Ishikawa (cell line): ENCODE data around the gene KIF11.

Experiments used
- CEBPB ChIP-seq: IDR thresholded peaks from 2 replicates; pipeline ENCODE4 v1.6.1; 2012
- CREB1 ChIP-seq: IDR thresholded peaks from 2 replicates; pipeline ENCODE4 v1.6.1; 2012; ENCODE audit warnings: low read depth
- EGR1 ChIP-seq: IDR thresholded peaks from 2 replicates; pipeline ENCODE4 v1.6.1; 2012
- EP300 ChIP-seq: IDR thresholded peaks from 2 replicates; pipeline ENCODE4 v1.6.1; 2012; ENCODE audit warnings: borderline replicate concordance
- FOXM1 ChIP-seq: IDR thresholded peaks from 2 replicates; pipeline ENCODE4 v1.6.1; 2012; ENCODE audit warnings: low read depth, borderline replicate concordance
- MAX ChIP-seq: IDR thresholded peaks from 2 replicates; pipeline ENCODE4 v1.6.1; 2012
- NFIC ChIP-seq: IDR thresholded peaks from 2 replicates; pipeline ENCODE4 v1.6.1; 2012
- RAD21 ChIP-seq: IDR thresholded peaks from 2 replicates; pipeline ENCODE4 v1.6.1; 2012; ENCODE audit warnings: low read depth
- REST ChIP-seq: IDR thresholded peaks from 2 replicates; pipeline ENCODE4 v1.6.1; 2012; ENCODE audit warnings: low read depth, mild to moderate bottlenecking
- TAF1 ChIP-seq: IDR thresholded peaks from 2 replicates; pipeline ENCODE4 v1.6.1; 2012; ENCODE audit warnings: low read depth, mild to moderate bottlenecking
- TCF12 ChIP-seq: IDR thresholded peaks from 2 replicates; pipeline ENCODE4 v1.6.1; 2012; ENCODE audit warnings: low read depth
- TEAD4 ChIP-seq: IDR thresholded peaks from 2 replicates; pipeline ENCODE4 v1.6.1; 2012
- USF1 ChIP-seq: IDR thresholded peaks from 2 replicates; pipeline ENCODE4 v1.6.1; 2012
- YY1 ChIP-seq: IDR thresholded peaks from 2 replicates; pipeline ENCODE4 v1.6.1; 2012; ENCODE audit warnings: low read depth
- ZBTB7A ChIP-seq: IDR thresholded peaks from 2 replicates; pipeline ENCODE4 v1.6.1; 2012; ENCODE audit warnings: low read depth

The KIF11 gene

DNA sequence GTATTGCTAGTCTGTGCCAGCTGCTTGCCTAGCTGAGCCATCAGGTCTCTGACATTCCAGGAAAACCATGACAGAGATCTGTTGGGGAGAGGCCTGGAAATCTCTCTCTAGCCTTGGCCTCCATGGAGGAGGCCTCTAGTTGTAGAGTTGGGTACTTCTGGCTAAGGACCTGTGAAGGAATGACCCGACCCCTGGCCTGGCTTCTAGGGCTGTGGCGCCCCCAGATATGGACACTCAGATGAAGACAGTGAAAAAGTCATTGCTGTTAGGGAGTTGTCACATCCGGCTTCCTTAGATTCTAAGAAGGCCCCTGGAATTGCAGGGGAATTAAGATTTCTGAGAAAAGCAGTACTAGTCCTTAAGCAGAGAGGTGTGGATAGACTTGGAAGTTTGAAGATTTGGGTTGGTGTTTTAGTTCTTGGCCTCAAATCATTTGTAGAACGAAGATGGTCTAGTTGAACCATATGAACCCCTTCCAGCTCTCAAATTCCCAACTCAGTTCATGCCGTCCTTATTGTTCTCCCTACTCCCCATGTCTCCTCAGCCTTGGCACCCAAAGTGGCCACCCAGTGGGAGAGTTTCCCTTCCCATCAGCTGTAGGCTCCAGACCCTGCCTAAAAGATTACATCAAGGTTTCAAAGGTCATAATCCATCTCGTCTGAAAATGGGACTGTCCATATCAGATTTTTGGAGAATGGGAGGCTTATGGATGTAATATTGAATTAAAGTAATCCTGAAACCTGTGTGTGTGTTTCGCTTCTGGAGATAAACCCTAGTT lies 103.9 kb downstream of the KIF11 start:
- no peak for TF ChIP-seq REST
- TF ChIP-seq TEAD4: no peak
- no peak for TF ChIP-seq EGR1
- no peak for TF ChIP-seq TAF1
- no peak for TF ChIP-seq EP300
- no peak for TF ChIP-seq CEBPB
- no peak for TF ChIP-seq USF1
- TF ChIP-seq TCF12: no peak
- no peak for TF ChIP-seq MAX
- TF ChIP-seq RAD21: no peak
- TF ChIP-seq YY1: no peak
- no peak for TF ChIP-seq NFIC
- TF ChIP-seq CREB1: no peak
- TF ChIP-seq FOXM1: no peak
- no peak for TF ChIP-seq ZBTB7A

DNA sequence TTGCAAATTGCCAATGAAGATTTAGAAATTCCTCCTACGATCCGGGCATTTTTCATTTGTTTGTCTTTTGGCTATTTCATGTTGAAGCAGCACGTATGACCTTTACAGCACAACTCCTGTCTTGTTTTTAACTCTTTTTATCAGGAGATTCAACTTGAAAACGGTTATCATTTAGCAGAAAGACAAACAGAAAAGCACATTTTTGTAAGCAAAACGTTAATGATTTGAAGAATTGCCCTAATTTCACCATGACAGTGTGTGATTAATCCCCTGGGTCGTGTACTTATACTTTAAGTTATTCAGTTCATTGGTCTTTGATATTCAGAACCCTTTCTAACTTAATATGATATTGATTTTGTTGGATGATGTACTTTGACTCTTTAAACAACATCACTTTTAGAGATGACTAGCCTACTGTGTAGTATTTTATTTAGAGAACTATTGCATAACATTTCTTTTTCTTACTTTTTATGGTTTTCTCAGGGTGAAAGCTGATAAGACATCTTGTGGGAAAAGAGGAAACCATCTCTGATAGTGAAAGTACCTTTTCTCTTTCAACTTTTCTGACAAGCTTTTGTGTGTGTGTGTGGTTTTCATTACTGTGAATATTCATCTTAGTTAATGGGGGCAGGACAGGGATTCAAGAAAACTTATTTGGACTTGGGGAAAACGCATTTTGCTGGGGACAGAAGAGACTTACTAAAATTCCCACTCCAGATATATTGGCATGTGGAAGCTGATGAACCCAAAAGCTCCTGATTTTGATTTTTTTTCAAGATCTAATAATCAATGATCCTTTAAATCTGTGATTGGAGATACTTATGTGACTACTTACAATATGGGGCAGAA lies 105.0 kb downstream of the KIF11 start:
- no peak for TF ChIP-seq YY1
- TF ChIP-seq REST: no peak
- no peak; the same call in 1 of the 2 replicates for TF ChIP-seq CEBPB
- TF ChIP-seq CREB1: no peak
- TF ChIP-seq EGR1: no peak
- no peak for TF ChIP-seq TAF1
- no peak for TF ChIP-seq ZBTB7A
- no peak for TF ChIP-seq EP300
- TF ChIP-seq TCF12: no peak
- TF ChIP-seq USF1: no peak
- TF ChIP-seq TEAD4: no peak
- no peak for TF ChIP-seq FOXM1

- no peak for TF ChIP-seq FOXM1
- no peak for TF ChIP-seq TEAD4
- no peak for TF ChIP-seq YY1
- no peak for TF ChIP-seq NFIC
- TF ChIP-seq CREB1: no peak
- TF ChIP-seq EGR1: no peak
Measured at GRCh38 chr10:92699193-92699517, 106.2 kb downstream of the KIF11 start.

DNA sequence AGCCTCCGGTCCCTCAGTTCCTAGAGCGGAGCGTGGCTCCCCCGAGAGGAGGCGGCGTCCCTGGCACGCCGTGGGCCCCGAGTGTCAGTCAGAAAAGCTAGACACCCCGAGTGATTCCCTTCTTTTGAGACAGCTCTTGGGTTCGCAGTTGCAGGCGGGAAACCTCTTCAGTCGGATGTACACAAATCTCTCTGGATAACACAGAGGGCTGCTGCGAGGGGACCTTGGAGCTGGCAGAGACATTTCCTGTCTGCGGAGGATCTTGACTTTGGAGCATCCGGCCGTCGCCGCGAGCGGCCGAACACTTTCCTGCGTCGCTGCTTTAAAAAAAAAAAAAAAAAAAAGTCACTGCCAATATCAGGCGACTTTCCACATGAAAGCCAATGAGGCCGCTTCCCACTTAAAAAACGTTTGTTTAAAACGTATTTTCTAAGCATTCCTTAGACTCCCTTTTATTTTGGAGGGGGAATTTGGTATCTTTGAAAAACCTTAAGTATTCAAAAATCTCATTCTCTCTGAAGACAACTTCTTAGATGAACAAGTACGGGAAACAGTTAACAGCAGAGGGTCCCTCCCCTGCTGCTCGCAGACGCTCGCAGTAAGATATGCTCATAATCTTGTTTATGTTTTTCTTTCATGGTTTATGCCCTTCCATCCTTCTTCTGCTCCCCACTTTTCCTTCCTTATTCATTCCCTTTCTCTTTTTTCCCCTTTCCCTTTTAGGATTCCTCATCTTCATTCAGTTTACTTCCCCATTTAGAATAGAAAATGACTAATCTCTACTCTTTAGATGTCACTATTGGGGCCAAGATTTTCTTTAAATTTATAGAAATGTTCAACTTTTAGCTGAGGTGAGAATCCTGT lies 106.8 kb downstream of the KIF11 start:
- TF ChIP-seq USF1: no peak

GRCh38 chr10:92702301-92702916 lies 109.5 kb downstream of the KIF11 start:
- no peak for TF ChIP-seq MAX
- TF ChIP-seq TEAD4: no peak
- no peak for TF ChIP-seq CREB1
- no peak for TF ChIP-seq RAD21
